ENCODE data around the gene FMN1.

Gene FMN1

GRCh38 chr15:32908135-32908801 lies 286.2 kb downstream of the FMN1 start:
- no peak overlapping the region for H3K4me3 ChIP-seq
- 0 out of 2 replicates have a peak overlapping the region, but pooled peaks have one; percentile 13 for H3K9ac ChIP-seq
- TF ChIP-seq Cebpa-rat (IDR thresholded peaks at IDR 0.05): no peak
- peak overlapping the region; percentile 86 for H3K4me2 ChIP-seq
- H3K27me3 ChIP-seq: peaks cover 8% of the 10 kb centered on the region; the same call in 1 of the 2 replicates
- H3K27ac ChIP-seq: no peak overlapping the region
- no peaks in the 10 kb centered on the region for H3K36me3 ChIP-seq
- no peaks in the 10 kb centered on the region for H4K20me1 ChIP-seq
- no peaks in the 10 kb centered on the region for H3K9me3 ChIP-seq
- H3K4me1 ChIP-seq: peaks cover 35% of the 10 kb centered on the region

GRCh38 chr15:32905481-32905880 lies 289.0 kb downstream of the FMN1 start:
- Histone ChIP-seq H3K27me3 (no peaks in the 10 kb centered on the region), H3K4me2 (no peak overlapping the region), H3K27ac (no peak overlapping the region), H4K20me1 (no peaks in the 10 kb centered on the region), H3K4me3 (no peak overlapping the region), H3K4me1 (peaks cover 35% of the 10 kb centered on the region), H3K36me3 (no peaks in the 10 kb centered on the region), H3K9me3 (no peaks in the 10 kb centered on the region), H3K9ac (no peak overlapping the region)
- no peak for TF ChIP-seq Cebpa-rat (IDR thresholded peaks at IDR 0.05)

GRCh38 chr15:32904448-32904847 lies 290.1 kb downstream of the FMN1 start:
- no peak overlapping the region for H3K9ac ChIP-seq
- no peak overlapping the region for H3K4me2 ChIP-seq
- no peak overlapping the region for H3K4me3 ChIP-seq
- no peak overlapping the region for H3K27ac ChIP-seq
- H4K20me1 ChIP-seq: no peaks in the 10 kb centered on the region
- H3K27me3 ChIP-seq: no peaks in the 10 kb centered on the region
- peaks cover 26% of the 10 kb centered on the region for H3K4me1 ChIP-seq
- no peak for TF ChIP-seq Cebpa-rat (IDR thresholded peaks at IDR 0.05)
- no peaks in the 10 kb centered on the region for H3K9me3 ChIP-seq
- H3K36me3 ChIP-seq: no peaks in the 10 kb centered on the region

- Histone ChIP-seq H3K9ac (no peak overlapping the region), H3K4me1 (peaks cover 24% of the 10 kb centered on the region), H3K4me2 (no peak overlapping the region), H3K9me3 (no peaks in the 10 kb centered on the region), H3K27ac (no peak overlapping the region), H4K20me1 (no peaks in the 10 kb centered on the region), H3K36me3 (no peaks in the 10 kb centered on the region), H3K27me3 (no peaks in the 10 kb centered on the region), H3K4me3 (no peak overlapping the region)
- 0 out of 2 replicates have a peak, but pooled peaks have one; percentile 21 for TF ChIP-seq Cebpa-rat (IDR thresholded peaks at IDR 0.05)
These were observed 290.8 kb downstream of the FMN1 start for GRCh38 chr15:32903591-32904290.

GRCh38 chr15:32901995-32902394 lies 292.5 kb downstream of the FMN1 start:
- Histone ChIP-seq H3K27ac (no peak overlapping the region), H3K9me3 (no peaks in the 10 kb centered on the region), H3K36me3 (no peaks in the 10 kb centered on the region), H3K4me1 (peaks cover 6% of the 10 kb centered on the region), H3K4me3 (no peak overlapping the region), H4K20me1 (no peaks in the 10 kb centered on the region), H3K4me2 (no peak overlapping the region), H3K9ac (no peak overlapping the region), H3K27me3 (no peaks in the 10 kb centered on the region)
- no peak for TF ChIP-seq Cebpa-rat (IDR thresholded peaks at IDR 0.05)

GRCh38 chr15:32901192-32901591 lies 293.3 kb downstream of the FMN1 start:
- H3K4me1 ChIP-seq: peaks cover 5% of the 10 kb centered on the region; the same call in 1 of the 2 replicates
- H3K27me3 ChIP-seq: no peaks in the 10 kb centered on the region
- no peaks in the 10 kb centered on the region for H3K9me3 ChIP-seq
- H3K4me3 ChIP-seq: no peak overlapping the region
- no peak for TF ChIP-seq Cebpa-rat (IDR thresholded peaks at IDR 0.05)
- no peak overlapping the region for H3K27ac ChIP-seq
- H4K20me1 ChIP-seq: no peaks in the 10 kb centered on the region
- H3K9ac ChIP-seq: no peak overlapping the region
- H3K36me3 ChIP-seq: no peaks in the 10 kb centered on the region
- no peak overlapping the region for H3K4me2 ChIP-seq

- H3K9me3 ChIP-seq: no peaks in the 10 kb centered on the region
- no peak overlapping the region for H3K4me3 ChIP-seq
- H3K4me2 ChIP-seq: peak overlapping the region; percentile 23; the same call in 1 of the 2 replicates
- H4K20me1 ChIP-seq: no peaks in the 10 kb centered on the region
- H3K4me1 ChIP-seq: peaks cover 5% of the 10 kb centered on the region; the same call in 1 of the 2 replicates
- H3K9ac ChIP-seq: no peak overlapping the region
- no peaks in the 10 kb centered on the region for H3K36me3 ChIP-seq
- H3K27me3 ChIP-seq: no peaks in the 10 kb centered on the region
- H3K27ac ChIP-seq: no peak overlapping the region
- no peak for TF ChIP-seq Cebpa-rat (IDR thresholded peaks at IDR 0.05)
These were observed 295.4 kb downstream of the FMN1 start for GRCh38 chr15:32899126-32899596.

GRCh38 chr15:32898414-32898813 lies 296.1 kb downstream of the FMN1 start:
- TF ChIP-seq Cebpa-rat (IDR thresholded peaks at IDR 0.05): no peak
- no peak overlapping the region for H3K4me3 ChIP-seq
- H3K36me3 ChIP-seq: no peaks in the 10 kb centered on the region
- no peaks in the 10 kb centered on the region for H4K20me1 ChIP-seq
- H3K4me1 ChIP-seq: peaks cover 5% of the 10 kb centered on the region; the same call in 1 of the 2 replicates
- H3K4me2 ChIP-seq: no peak overlapping the region
- H3K27ac ChIP-seq: no peak overlapping the region
- no peak overlapping the region for H3K9ac ChIP-seq
- no peaks in the 10 kb centered on the region for H3K27me3 ChIP-seq
- H3K9me3 ChIP-seq: no peaks in the 10 kb centered on the region

GRCh38 chr15:32893421-32893820 lies 301.1 kb downstream of the FMN1 start:
- no peaks in the 10 kb centered on the region for H3K9me3 ChIP-seq
- H3K4me3 ChIP-seq: no peak overlapping the region
- no peak overlapping the region for H3K27ac ChIP-seq
- H3K9ac ChIP-seq: no peak overlapping the region
- no peak overlapping the region for H3K4me2 ChIP-seq
- no peaks in the 10 kb centered on the region for H3K36me3 ChIP-seq
- no peaks in the 10 kb centered on the region for H3K4me1 ChIP-seq
- no peaks in the 10 kb centered on the region for H4K20me1 ChIP-seq
- TF ChIP-seq Cebpa-rat (IDR thresholded peaks at IDR 0.05): no peak
- H3K27me3 ChIP-seq: no peaks in the 10 kb centered on the region

- Histone ChIP-seq H3K27me3 (no peaks in the 10 kb centered on the region), H3K4me1 (no peaks in the 10 kb centered on the region), H3K9ac (no peak overlapping the region), H3K9me3 (no peaks in the 10 kb centered on the region), H3K4me3 (no peak overlapping the region), H3K27ac (no peak overlapping the region), H4K20me1 (no peaks in the 10 kb centered on the region), H3K4me2 (no peak overlapping the region), H3K36me3 (no peaks in the 10 kb centered on the region)
- TF ChIP-seq Cebpa-rat (IDR thresholded peaks at IDR 0.05): no peak
These were observed 305.3 kb downstream of the FMN1 start for GRCh38 chr15:32889214-32889613.

Measured in BLaER1 (cell line).